Neural progenitor cell (in vitro differentiated cells): ENCODE results near the gene EHMT1.

Experiments used
- CTCF ChIP-seq: fragments of 200-600 bp; sonication (generic); IDR thresholded peaks from 2 replicates; pipeline ENCODE4 v1.5.1; 2017; ENCODE audit warnings: antibody characterized with exemption, mild to moderate bottlenecking
- EZH2 ChIP-seq: fragments of 200-600 bp; sonication (generic); IDR thresholded peaks from 2 replicates; pipeline ENCODE4 v1.6.1; 2017; ENCODE audit warnings: antibody characterized with exemption, mild to moderate bottlenecking, moderate library complexity
- EZH2phosphoT487 ChIP-seq: fragments of 200-600 bp; sonication (generic); IDR thresholded peaks from 2 replicates; pipeline ENCODE4 v1.6.1; 2017; ENCODE audit warnings: antibody characterized with exemption

- no peak for TF ChIP-seq EZH2
- TF ChIP-seq CTCF: no peak
- TF ChIP-seq EZH2phosphoT487: no peak
These were observed 194.4 kb downstream of the EHMT1 start for GRCh38 chr9:137813167-137813566.
